Naive B cell (primary cell): ENCODE measurements around the gene METTL15. TPM values are rescaled to one million over a fixed set of nuclear protein-coding genes. Genes with fewer than 3 reads are reported as not detected.
A peak's percentile ranks its signal among the peaks of the same experiment; 100 is the strongest.
"Not testable (repeated sequence)": the region's sequence is repeated elsewhere in the genome, so short reads cannot be mapped to it uniquely, and the experiment has no call there.

ENCODE experiments used
- ATAC-seq, 2 donors: fragments of 150-1000 bp; cut with Tn5 transposase; 2 replicates each; pipeline ENCODE4 v1.10.0; 2021; ENCODE audit warnings: low read depth in 2 of 2, mild to moderate bottlenecking in 2 of 2, moderate library complexity in 2 of 2
- DNase-seq: peaks from one replicate; pipeline ENCODE4 v3.0.0; 2022
- H3K27ac Mint-ChIP-seq, 6 donors: one replicate each; pipeline ENCODE4 v1.8.0; 2020 to 2022; ENCODE audit warnings: mild to moderate bottlenecking in 6 of 6, mixed read lengths in 6 of 6, moderate library complexity in 5 of 6, inconsistent platforms in 2 of 6
- H3K27me3 Mint-ChIP-seq, 3 donors: one replicate each; pipeline ENCODE4 v1.8.0; 2021 to 2022; ENCODE audit warnings: mixed read lengths in 3 of 3, mild to moderate bottlenecking in 1 of 3
- H3K36me3 Mint-ChIP-seq, 2 donors: one replicate each; pipeline ENCODE4 v1.8.0; 2020 to 2022; ENCODE audit warnings: mixed read lengths in 2 of 2, inconsistent platforms in 1 of 2, mild to moderate bottlenecking in 1 of 2
- H3K4me1 Mint-ChIP-seq, 3 donors: one replicate each; pipeline ENCODE4 v1.8.0; 2020 to 2022; ENCODE audit warnings: mixed read lengths in 3 of 3, inconsistent platforms in 1 of 3, mild to moderate bottlenecking in 1 of 3, moderate library complexity in 1 of 3
- H3K4me3 Mint-ChIP-seq, 8 donors: one replicate each; pipeline ENCODE4 v1.8.0; 2020 to 2022; ENCODE audit warnings: mild to moderate bottlenecking in 8 of 8, mixed read lengths in 8 of 8, moderate library complexity in 8 of 8, inconsistent platforms in 2 of 8
- H3K9me3 Mint-ChIP-seq, 7 donors: one replicate each; pipeline ENCODE4 v1.8.0; 2020 to 2022; ENCODE audit warnings: mixed read lengths in 7 of 7, mild to moderate bottlenecking in 5 of 7, inconsistent platforms in 2 of 7, moderate library complexity in 1 of 7
- polyA plus RNA-seq, 6 donors: library from polyadenylated mRNA; unstranded; fragments of 300-500 nt; fragmentation: Illumina TruSeq; gene quantifications; one replicate each; pipeline ENCODE4 v1.2.3, GENCODE V29; 2021; ENCODE audit warnings: low read depth in 6 of 6

METTL15 gene
- polyA plus RNA-seq, 6 donors from 2014 or later, result 5.0 to 7.8 (median 6.4) TPM

- Mint-ChIP-seq H3K4me1 (no peaks in the 10 kb centered on the region), H3K4me3 (no peak overlapping the region), H3K36me3 (no peaks in the 10 kb centered on the region), H3K9me3 (peaks cover 0 to 7% (median 0%) of the 10 kb centered on the region in 7 donors), H3K27me3 (no peaks in the 10 kb centered on the region), H3K27ac (no peak overlapping the region)
- no peak for DNase-seq
- no peak for ATAC-seq
Observed at GRCh38 chr11:28346209-28346608, 238.0 kb downstream of the METTL15 start.

- Mint-ChIP-seq H3K9me3 (peaks cover 0 to 3% (median 0%) of the 10 kb centered on the region in 7 donors), H3K27ac (no peak overlapping the region), H3K4me1 (no peaks in the 10 kb centered on the region), H3K27me3 (no peaks in the 10 kb centered on the region), H3K36me3 (no peaks in the 10 kb centered on the region), H3K4me3 (no peak overlapping the region)
- no peak for ATAC-seq
- DNase-seq, result no peak
Observed at GRCh38 chr11:28346721-28347120, 238.5 kb downstream of the METTL15 start.

GRCh38 chr11:28347371-28347770, 239.2 kb downstream of the METTL15 start:
- no peaks in the 10 kb centered on the region for H3K4me1 Mint-ChIP-seq

GRCh38 chr11:28350216-28350615, 242.0 kb downstream of the METTL15 start:
- peaks cover 0 to 2% (median 0%) of the 10 kb centered on the region in 7 donors for H3K9me3 Mint-ChIP-seq
- ATAC-seq, result no peak
- H3K27me3 Mint-ChIP-seq, result no peaks in the 10 kb centered on the region
- no peak for DNase-seq
- no peaks in the 10 kb centered on the region for H3K4me1 Mint-ChIP-seq
- no peak overlapping the region for H3K4me3 Mint-ChIP-seq
- H3K36me3 Mint-ChIP-seq, result peaks cover 0 to 3% of the 10 kb centered on the region in 2 donors
- no peak overlapping the region for H3K27ac Mint-ChIP-seq

More at GRCh38 chr11:28347371-28347770, 239.2 kb downstream of the METTL15 start:
- H3K27me3 Mint-ChIP-seq, result no peaks in the 10 kb centered on the region
- DNase-seq (no peak), ATAC-seq (no peak)
- H3K36me3 Mint-ChIP-seq, result no peaks in the 10 kb centered on the region
- H3K9me3 Mint-ChIP-seq, result no peaks in the 10 kb centered on the region
- no peak overlapping the region for H3K4me3 Mint-ChIP-seq
- peak overlapping the region in 1 of 6 donors; percentile 26 for H3K27ac Mint-ChIP-seq

- Mint-ChIP-seq H3K4me1 (no peaks in the 10 kb centered on the region), H3K36me3 (peaks cover 0 to 3% of the 10 kb centered on the region in 2 donors), H3K4me3 (no peak overlapping the region), H3K27me3 (no peaks in the 10 kb centered on the region), H3K9me3 (peaks cover 0 to 2% (median 0%) of the 10 kb centered on the region in 7 donors), H3K27ac (no peak overlapping the region)
- DNase-seq (no peak), ATAC-seq (no peak)
Observed at GRCh38 chr11:28353991-28354390, 245.8 kb downstream of the METTL15 start.

GRCh38 chr11:28366549-28367346, 258.6 kb downstream of the METTL15 start:
- no peak for DNase-seq

GRCh38 chr11:28378095-28378494, 269.9 kb downstream of the METTL15 start:
- H3K9me3 Mint-ChIP-seq, result peaks cover 5 to 30% (median 12%) of the 10 kb centered on the region in 7 donors
- ATAC-seq, H3K4me1 Mint-ChIP-seq, H3K36me3 Mint-ChIP-seq, H3K4me3 Mint-ChIP-seq, DNase-seq, H3K27ac Mint-ChIP-seq, H3K27me3 Mint-ChIP-seq: not testable (repeated sequence)

More at GRCh38 chr11:28366549-28367346, 258.6 kb downstream of the METTL15 start:
- no peaks in the 10 kb centered on the region for H3K4me1 Mint-ChIP-seq
- H3K27ac Mint-ChIP-seq, result no peak overlapping the region
- no peak for ATAC-seq
- H3K36me3 Mint-ChIP-seq, result peaks cover 17 to 28% of the 10 kb centered on the region in 2 donors
- peaks cover 8 to 76% (median 49%) of the 10 kb centered on the region in 7 donors for H3K9me3 Mint-ChIP-seq
- H3K27me3 Mint-ChIP-seq, result no peaks in the 10 kb centered on the region
- no peak overlapping the region for H3K4me3 Mint-ChIP-seq

Other genes starting within 250 kb of the METTL15 start
- 1 to 10 TPM in 4 of 6 donors, under 1 TPM in 1, not detected in 1; 0.84 to 3.8 (median 1.6) TPM for gene KIF18A, start 232 bp upstream of the METTL15 start, polyA plus RNA-seq